H1 (cell line): ENCODE measurements around the gene RIGI. TPM values are rescaled to one million over a fixed set of nuclear protein-coding genes. Genes with fewer than 3 reads are reported as not detected.

Source experiments
- BRCA1 ChIP-seq: IDR thresholded peaks from 2 replicates; pipeline ENCODE4 v1.6.1; 2012; ENCODE audit warnings: low read depth, low read length, improper control_type of control experiment
- CBX8 ChIP-seq: fragments of 300-800, 300-1000 bp; sonication (generic); IDR thresholded peaks from 2 replicates; pipeline ENCODE4 v1.7.1; 2016; ENCODE audit warnings: low read depth, low read length, borderline replicate concordance
- CHD1 ChIP-seq: IDR thresholded peaks from 2 replicates; pipeline ENCODE4 v1.6.1; 2012; ENCODE audit warnings: low read depth, low read length, improper control_type of control experiment
- CHD2 ChIP-seq: IDR thresholded peaks from 2 replicates; pipeline ENCODE4 v1.6.1; 2012; ENCODE audit warnings: low read length, improper control_type of control experiment
- JUN ChIP-seq: IDR thresholded peaks from 2 replicates; pipeline ENCODE4 v1.6.1; 2011; ENCODE audit warnings: low read depth, mild to moderate bottlenecking, improper control_type of control experiment, low read length
- POLR2A ChIP-seq, 2 experiments: IDR thresholded peaks; 1 replicate in 1 of 2; 2 replicates in 1 of 2; pipeline ENCODE4 v1.6.1; 2011; ENCODE audit warnings: low read depth in 2 of 2, low read length in 2 of 2, mild to moderate bottlenecking in 2 of 2; ENCODE audit errors: control extremely low read depth in 1 of 2
- POLR2AphosphoS5 ChIP-seq: IDR thresholded peaks from 2 replicates; pipeline ENCODE4 v1.6.1; 2011; ENCODE audit warnings: low read depth, low read length
- RXRA ChIP-seq: IDR thresholded peaks from 2 replicates; pipeline ENCODE4 v1.6.1; 2011; ENCODE audit warnings: low read depth, mild to moderate bottlenecking, low read length, moderate library complexity; ENCODE audit not compliant: insufficient read depth
- SP1 ChIP-seq: IDR thresholded peaks from 2 replicates; pipeline ENCODE4 v1.6.1; 2011; ENCODE audit warnings: low read depth, low read length
- SRF ChIP-seq: IDR thresholded peaks from 2 replicates; pipeline ENCODE4 v1.6.1; 2011; ENCODE audit warnings: mild to moderate bottlenecking, low read depth, low read length, moderate library complexity
- polyA plus RNA-seq, 7 experiments: library from polyadenylated mRNA; depleted of rRNA in 3 of 7; stranded (reverse) in 5 of 7; unstranded in 2 of 7; fragments of >200 nt in 5 of 7; fragments of 200-250 nt in 2 of 7; gene quantifications; 1 replicate in 5 of 7; 2 replicates in 1 of 7; 4 replicates in 1 of 7; pipeline versions ENCODE4 v1.2.1 to v1.2.3, GENCODE V29; 2011 to 2013; ENCODE audit warnings: missing spikeins in 2 of 7, mixed read lengths in 2 of 7
- total RNA-seq: library from RNA; stranded (reverse); fragmentation: NEBNext Ultra II Directional; extraction: Animal tissue kit (Norgen Biotek cat#: 25700); gene quantifications from 2 replicates; pipeline ENCODE4 v1.2.1, GENCODE V29; 2021
- TF ChIP-seq, protein P1 (sequence below): fragments of 300-600 bp; sonication (generic); IDR thresholded peaks from 2 replicates; pipeline ENCODE4 v1.7.1; 2012; ENCODE audit warnings: low read length, moderate library complexity, mild to moderate bottlenecking, inconsistent platforms; ENCODE audit not compliant: insufficient replicate concordance

RIGI gene
- total and polyA plus RNA-seq, 2 of the 8 experiments (the other 6 are each of a cell fraction or from before 2014, with no cell fraction given) = 3.1 to 6.7 TPM

DNA sequence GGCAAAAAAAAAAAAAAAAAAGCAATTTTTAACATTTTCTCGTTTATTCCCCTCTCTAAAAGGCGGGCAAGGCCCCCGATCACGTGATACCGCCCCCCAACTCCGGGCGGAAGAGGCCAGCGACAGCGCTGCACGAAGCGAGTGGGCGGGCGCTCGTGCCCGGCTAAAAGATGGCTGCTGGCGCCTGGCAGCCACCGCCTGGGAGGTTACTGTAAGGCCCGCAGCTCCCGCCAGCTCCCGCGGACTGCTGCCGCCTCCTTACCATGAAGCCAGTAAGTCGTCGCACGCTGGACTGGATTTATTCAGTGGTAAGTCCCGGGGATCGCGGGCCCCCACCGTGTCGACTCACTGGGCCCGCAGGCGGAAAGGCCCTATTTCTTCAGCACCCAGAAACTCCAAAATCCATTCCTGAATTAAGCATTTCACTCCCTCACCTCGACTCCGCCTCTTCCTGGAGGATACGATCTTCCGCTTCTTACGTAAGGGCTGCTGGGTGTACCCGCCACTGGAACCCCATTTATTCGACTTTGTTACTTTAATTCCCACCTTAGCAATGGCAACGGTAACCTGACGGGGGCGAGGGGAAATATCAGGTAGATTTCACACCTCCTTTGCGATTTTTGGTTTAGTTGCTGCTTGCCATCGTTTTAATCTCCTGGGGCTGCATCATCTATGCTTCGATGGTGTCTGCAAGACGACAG, 26.3 kb upstream of the RIGI start, which contains the start of the genes SMIM27 and TOPORS (continued):
- TF ChIP-seq, protein P1, sequence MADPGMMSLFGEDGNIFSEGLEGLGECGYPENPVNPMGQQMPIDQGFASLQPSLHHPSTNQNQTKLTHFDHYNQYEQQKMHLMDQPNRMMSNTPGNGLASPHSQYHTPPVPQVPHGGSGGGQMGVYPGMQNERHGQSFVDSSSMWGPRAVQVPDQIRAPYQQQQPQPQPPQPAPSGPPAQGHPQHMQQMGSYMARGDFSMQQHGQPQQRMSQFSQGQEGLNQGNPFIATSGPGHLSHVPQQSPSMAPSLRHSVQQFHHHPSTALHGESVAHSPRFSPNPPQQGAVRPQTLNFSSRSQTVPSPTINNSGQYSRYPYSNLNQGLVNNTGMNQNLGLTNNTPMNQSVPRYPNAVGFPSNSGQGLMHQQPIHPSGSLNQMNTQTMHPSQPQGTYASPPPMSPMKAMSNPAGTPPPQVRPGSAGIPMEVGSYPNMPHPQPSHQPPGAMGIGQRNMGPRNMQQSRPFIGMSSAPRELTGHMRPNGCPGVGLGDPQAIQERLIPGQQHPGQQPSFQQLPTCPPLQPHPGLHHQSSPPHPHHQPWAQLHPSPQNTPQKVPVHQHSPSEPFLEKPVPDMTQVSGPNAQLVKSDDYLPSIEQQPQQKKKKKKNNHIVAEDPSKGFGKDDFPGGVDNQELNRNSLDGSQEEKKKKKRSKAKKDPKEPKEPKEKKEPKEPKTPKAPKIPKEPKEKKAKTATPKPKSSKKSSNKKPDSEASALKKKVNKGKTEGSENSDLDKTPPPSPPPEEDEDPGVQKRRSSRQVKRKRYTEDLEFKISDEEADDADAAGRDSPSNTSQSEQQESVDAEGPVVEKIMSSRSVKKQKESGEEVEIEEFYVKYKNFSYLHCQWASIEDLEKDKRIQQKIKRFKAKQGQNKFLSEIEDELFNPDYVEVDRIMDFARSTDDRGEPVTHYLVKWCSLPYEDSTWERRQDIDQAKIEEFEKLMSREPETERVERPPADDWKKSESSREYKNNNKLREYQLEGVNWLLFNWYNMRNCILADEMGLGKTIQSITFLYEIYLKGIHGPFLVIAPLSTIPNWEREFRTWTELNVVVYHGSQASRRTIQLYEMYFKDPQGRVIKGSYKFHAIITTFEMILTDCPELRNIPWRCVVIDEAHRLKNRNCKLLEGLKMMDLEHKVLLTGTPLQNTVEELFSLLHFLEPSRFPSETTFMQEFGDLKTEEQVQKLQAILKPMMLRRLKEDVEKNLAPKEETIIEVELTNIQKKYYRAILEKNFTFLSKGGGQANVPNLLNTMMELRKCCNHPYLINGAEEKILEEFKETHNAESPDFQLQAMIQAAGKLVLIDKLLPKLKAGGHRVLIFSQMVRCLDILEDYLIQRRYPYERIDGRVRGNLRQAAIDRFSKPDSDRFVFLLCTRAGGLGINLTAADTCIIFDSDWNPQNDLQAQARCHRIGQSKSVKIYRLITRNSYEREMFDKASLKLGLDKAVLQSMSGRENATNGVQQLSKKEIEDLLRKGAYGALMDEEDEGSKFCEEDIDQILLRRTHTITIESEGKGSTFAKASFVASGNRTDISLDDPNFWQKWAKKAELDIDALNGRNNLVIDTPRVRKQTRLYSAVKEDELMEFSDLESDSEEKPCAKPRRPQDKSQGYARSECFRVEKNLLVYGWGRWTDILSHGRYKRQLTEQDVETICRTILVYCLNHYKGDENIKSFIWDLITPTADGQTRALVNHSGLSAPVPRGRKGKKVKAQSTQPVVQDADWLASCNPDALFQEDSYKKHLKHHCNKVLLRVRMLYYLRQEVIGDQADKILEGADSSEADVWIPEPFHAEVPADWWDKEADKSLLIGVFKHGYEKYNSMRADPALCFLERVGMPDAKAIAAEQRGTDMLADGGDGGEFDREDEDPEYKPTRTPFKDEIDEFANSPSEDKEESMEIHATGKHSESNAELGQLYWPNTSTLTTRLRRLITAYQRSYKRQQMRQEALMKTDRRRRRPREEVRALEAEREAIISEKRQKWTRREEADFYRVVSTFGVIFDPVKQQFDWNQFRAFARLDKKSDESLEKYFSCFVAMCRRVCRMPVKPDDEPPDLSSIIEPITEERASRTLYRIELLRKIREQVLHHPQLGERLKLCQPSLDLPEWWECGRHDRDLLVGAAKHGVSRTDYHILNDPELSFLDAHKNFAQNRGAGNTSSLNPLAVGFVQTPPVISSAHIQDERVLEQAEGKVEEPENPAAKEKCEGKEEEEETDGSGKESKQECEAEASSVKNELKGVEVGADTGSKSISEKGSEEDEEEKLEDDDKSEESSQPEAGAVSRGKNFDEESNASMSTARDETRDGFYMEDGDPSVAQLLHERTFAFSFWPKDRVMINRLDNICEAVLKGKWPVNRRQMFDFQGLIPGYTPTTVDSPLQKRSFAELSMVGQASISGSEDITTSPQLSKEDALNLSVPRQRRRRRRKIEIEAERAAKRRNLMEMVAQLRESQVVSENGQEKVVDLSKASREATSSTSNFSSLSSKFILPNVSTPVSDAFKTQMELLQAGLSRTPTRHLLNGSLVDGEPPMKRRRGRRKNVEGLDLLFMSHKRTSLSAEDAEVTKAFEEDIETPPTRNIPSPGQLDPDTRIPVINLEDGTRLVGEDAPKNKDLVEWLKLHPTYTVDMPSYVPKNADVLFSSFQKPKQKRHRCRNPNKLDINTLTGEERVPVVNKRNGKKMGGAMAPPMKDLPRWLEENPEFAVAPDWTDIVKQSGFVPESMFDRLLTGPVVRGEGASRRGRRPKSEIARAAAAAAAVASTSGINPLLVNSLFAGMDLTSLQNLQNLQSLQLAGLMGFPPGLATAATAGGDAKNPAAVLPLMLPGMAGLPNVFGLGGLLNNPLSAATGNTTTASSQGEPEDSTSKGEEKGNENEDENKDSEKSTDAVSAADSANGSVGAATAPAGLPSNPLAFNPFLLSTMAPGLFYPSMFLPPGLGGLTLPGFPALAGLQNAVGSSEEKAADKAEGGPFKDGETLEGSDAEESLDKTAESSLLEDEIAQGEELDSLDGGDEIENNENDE = no peak
- TF ChIP-seq RXRA (no peak), CHD2 (no peak; the same call in 1 of the 2 replicates), BRCA1 (no peak), JUN (no peak), POLR2A (IDR thresholded peaks at IDR 0.05; ENCODE audit: control extremely low read depth in 1 of 2, low read depth in 2 of 2, low read length in 2 of 2) (peak; percentile 89 to 96), CBX8 (no peak), POLR2AphosphoS5 (peak; percentile 91), SP1 (no peak; the same call in 1 of the 2 replicates), CHD1 (no peak; the same call in 1 of the 2 replicates), SRF (0 out of 2 replicates have a peak, but pooled peaks have one; percentile 5)
